ACC112 (cell line): Measurements from ENCODE around the gene LRRN4CL.
"Not testable (repeated sequence)": the region's sequence is repeated elsewhere in the genome, so short reads cannot be mapped to it uniquely, and the experiment has no call there.

Source experiments
- H2AFZ ChIP-seq: fragments of 200-600 bp; sonication (generic); one replicate; pipeline ENCODE4 v1.6.0; 2017; ENCODE audit warnings: antibody characterized with exemption, low read length; ENCODE audit not compliant: unreplicated experiment
- H3K27ac ChIP-seq: fragments of 200-600 bp; sonication (generic); 2 replicates; pipeline ENCODE4 v1.5.1; 2014; ENCODE audit warnings: low read depth, mild to moderate bottlenecking, antibody characterized with exemption, low read length, moderate library complexity
- H3K27me3 ChIP-seq: fragments of 200-600 bp; sonication (generic); 2 replicates; pipeline ENCODE4 v1.6.1; 2014; ENCODE audit warnings: mild to moderate bottlenecking, antibody characterized with exemption, low read length, moderate library complexity, mixed read lengths; ENCODE audit not compliant: insufficient read depth
- H3K36me3 ChIP-seq: fragments of 200-600 bp; sonication (generic); 2 replicates; pipeline ENCODE4 v1.6.1; 2016; ENCODE audit warnings: mild to moderate bottlenecking, antibody characterized with exemption, low read length, moderate library complexity, mixed read lengths; ENCODE audit not compliant: insufficient read depth
- H3K4me1 ChIP-seq: fragments of 200-600 bp; sonication (generic); one replicate; pipeline ENCODE4 v1.6.1; 2016; ENCODE audit warnings: low read length, mixed read lengths; ENCODE audit not compliant: insufficient read depth, unreplicated experiment, control insufficient read depth
- H3K4me3 ChIP-seq: fragments of 200-600 bp; sonication (generic); 2 replicates; pipeline ENCODE4 v1.5.1; 2014; ENCODE audit warnings: mild to moderate bottlenecking, low read depth, low read length
- H3K79me2 ChIP-seq: fragments of 200-600 bp; sonication (generic); one replicate; pipeline ENCODE4 v1.6.0; 2016; ENCODE audit warnings: low read length; ENCODE audit not compliant: control insufficient read depth, unreplicated experiment, insufficient read depth

The LRRN4CL gene

DNA sequence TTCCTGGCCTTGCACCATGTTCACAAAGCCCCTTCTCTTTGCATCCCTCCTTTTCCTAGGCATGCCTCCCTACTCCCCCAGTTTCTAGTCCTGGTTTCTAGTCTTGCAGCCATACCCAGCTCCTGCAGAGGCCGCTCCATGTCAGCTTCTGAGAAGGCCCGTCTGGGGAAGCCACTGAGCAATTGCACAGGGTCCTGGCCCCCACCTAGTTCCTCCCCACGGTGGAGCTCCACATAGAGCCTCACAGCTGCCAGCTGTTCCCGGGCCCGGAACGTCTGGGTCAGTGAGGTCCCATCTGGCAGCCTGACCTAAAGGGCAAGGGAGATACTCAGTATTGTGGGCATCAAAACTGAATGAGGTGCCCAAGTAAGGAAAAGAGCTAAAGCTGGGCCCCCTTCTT, 12.6 kb downstream of the LRRN4CL start:
- Histone ChIP-seq H2AFZ (no peak overlapping the region), H3K27ac (no peak overlapping the region), H3K27me3 (no peaks in the 10 kb centered on the region), H3K36me3 (no peaks in the 10 kb centered on the region), H3K4me3 (no peak overlapping the region), H3K79me2 (peaks cover 28% of the 10 kb centered on the region), H3K4me1 (peaks cover 29% of the 10 kb centered on the region)

DNA sequence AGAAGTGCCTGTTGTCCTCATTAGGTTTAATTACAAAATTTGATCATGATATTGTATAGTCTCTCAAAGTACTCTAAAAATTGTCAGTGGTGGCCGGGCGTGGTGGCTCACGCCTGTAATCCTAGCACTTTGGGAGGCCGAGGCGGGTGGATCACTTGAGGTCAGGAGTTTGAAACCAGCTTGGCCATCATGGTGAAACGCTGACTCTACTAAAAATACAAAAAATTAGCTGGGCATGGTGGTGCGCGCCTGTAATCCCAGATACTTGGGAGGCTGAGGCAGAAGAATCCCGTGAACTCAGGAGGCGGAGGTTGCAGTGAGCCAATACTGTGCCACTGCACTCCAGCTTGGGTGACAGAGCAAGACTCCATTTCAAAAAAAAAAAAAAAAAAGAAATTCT, 13.9 kb downstream of the LRRN4CL start:
- H3K79me2 ChIP-seq = peaks cover 28% of the 10 kb centered on the region
- not testable (repeated sequence) for H3K27ac ChIP-seq, H2AFZ ChIP-seq, H3K36me3 ChIP-seq, H3K27me3 ChIP-seq, H3K4me3 ChIP-seq
- peaks cover 22% of the 10 kb centered on the region for H3K4me1 ChIP-seq

DNA sequence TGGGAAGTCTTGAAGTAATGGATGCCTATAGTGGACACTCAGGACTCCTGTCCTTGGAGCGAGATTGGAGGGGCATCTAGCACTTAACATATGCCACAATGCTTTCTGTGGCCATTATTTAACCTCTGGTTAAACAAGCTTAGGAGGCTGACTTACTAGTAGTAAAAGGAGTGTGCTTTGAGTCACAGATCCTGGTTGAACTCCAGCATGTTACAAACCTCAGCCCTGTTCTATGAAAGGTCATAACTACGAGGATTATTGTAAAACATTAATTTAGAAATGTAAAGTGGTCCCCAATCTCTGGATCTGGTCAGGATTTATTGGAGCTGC, 16.2 kb downstream of the LRRN4CL start:
- no peaks in the 10 kb centered on the region for H3K27me3 ChIP-seq
- peak overlapping the region; percentile 34 for H3K27ac ChIP-seq
- H3K4me3 ChIP-seq = peak overlapping the region; percentile 84; the same call in 1 of the 2 replicates
- no peak overlapping the region for H2AFZ ChIP-seq
- H3K79me2 ChIP-seq = peaks cover 21% of the 10 kb centered on the region
- H3K4me1 ChIP-seq = peaks cover 31% of the 10 kb centered on the region
- no peaks in the 10 kb centered on the region for H3K36me3 ChIP-seq

DNA sequence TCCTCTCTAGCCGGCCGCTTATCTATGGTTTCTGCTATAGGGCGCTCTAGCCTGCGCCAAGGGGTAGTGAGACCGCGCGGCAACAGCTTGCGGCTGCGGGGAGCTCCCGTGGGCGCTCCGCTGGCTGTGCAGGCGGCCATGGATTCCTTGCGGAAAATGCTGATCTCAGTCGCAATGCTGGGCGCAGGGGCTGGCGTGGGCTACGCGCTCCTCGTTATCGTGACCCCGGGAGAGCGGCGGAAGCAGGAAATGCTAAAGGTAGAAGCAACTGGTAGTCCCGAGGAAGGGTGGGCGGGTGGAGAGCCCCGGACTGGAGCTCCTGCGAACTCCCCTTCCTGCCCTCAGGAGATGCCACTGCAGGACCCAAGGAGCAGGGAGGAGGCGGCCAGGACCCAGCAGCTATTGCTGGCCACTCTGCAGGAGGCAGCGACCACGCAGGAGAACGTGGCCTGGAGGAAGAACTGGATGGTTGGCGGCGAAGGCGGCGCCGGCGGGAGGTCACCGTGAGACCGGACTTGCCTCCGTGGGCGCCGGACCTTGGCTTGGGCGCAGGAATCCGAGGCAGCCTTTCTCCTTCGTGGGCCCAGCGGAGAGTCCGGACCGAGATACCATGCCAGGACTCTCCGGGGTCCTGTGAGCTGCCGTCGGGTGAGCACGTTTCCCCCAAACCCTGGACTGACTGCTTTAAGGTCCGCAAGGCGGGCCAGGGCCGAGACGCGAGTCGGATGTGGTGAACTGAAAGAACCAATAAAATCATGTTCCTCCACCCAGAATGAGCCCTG, 17.5 kb downstream of the LRRN4CL start, which contains the start of the genes LBHD1 and UQCC3:
LBHD1 (minus strand) TSS at position 660 of the 782 bp plus-strand sequence. CDS start 2,236 bp downstream, outside the sequence.
UQCC3 (plus strand) TSS at position 66 of the 782 bp plus-strand sequence; CDS start at position 139, 73 bp downstream.
- H3K27me3 ChIP-seq = no peaks in the 10 kb centered on the region
- peak within 1 kb of the TSS; percentile 73 for H3K27ac ChIP-seq
- H3K36me3 ChIP-seq = peaks cover 8% of the 10 kb centered on the region; the same call in 1 of the 2 replicates
- peak within 1 kb of the TSS; percentile 73 for H2AFZ ChIP-seq
- H3K4me1 ChIP-seq = peaks cover 29% of the 10 kb centered on the region
- H3K79me2 ChIP-seq = peaks cover 28% of the 10 kb centered on the region
- H3K4me3 ChIP-seq = peak within 1 kb of the TSS; percentile 84

DNA sequence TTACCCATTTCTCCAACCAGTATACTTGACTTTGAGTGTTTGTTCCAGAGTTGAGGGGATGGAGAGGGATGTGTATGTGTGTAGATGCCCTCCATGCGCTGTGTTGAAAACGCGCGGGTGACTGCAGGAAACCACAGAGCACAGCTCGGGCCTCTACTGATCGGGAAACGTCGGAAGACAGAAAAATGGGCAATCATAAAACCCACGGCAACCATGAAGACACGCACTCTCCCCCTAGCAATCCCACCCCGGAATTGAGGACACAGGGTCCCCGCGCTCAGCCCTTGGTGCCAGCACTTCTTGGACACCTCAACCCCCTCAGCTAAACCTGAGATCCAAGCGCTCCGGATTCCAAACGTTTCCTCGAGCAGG, 18.1 kb downstream of the LRRN4CL start:
- H2AFZ ChIP-seq = peak overlapping the region; percentile 73
- peaks cover 35% of the 10 kb centered on the region for H3K4me1 ChIP-seq
- no peaks in the 10 kb centered on the region for H3K27me3 ChIP-seq
- H3K4me3 ChIP-seq = peak overlapping the region; percentile 84
- peaks cover 34% of the 10 kb centered on the region for H3K79me2 ChIP-seq
- peak overlapping the region; percentile 73 for H3K27ac ChIP-seq
- H3K36me3 ChIP-seq = peaks cover 12% of the 10 kb centered on the region; the same call in 1 of the 2 replicates

DNA sequence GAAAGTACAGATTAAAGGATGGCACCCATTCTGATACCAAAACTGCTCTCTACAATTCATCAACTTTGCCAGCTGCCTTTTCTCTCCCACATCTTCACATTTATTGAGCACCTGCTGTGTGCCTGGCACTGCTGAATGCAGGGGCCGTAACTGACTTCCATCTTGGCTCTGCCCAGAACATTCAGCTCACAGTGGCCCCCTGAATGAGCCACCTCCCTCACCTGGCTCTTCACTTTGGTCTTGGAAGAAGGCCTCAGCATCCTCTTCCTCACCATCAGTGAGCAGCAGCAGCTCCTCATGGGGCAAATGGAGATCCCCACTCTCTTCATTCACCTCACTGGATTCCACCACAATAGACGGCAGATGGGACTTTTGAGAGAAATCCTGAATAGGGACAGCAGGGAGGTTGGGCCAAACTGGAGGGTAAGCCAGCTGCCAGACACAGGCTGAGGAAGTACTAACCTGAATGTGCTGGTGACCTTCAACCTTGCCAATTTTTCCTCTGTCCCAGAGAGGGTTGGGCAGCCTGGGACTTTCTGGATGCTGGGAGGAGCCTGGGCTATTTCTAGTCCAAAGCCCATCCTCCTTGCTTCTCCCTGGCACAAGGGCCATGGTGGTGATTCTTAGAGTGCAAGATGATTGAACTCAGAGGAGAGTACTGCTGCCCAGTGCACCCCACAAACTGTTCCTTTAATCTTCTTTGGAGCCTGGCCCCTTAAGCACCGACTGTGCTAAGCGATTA, 19.7 kb downstream of the LRRN4CL start:
- Histone ChIP-seq H3K4me1 (peaks cover 36% of the 10 kb centered on the region), H3K4me3 (peak overlapping the region; percentile 11; the same call in 1 of the 2 replicates), H2AFZ (no peak overlapping the region), H3K27ac (peak overlapping the region; percentile 19), H3K79me2 (peaks cover 47% of the 10 kb centered on the region), H3K27me3 (no peaks in the 10 kb centered on the region), H3K36me3 (peaks cover 12% of the 10 kb centered on the region; the same call in 1 of the 2 replicates)

DNA sequence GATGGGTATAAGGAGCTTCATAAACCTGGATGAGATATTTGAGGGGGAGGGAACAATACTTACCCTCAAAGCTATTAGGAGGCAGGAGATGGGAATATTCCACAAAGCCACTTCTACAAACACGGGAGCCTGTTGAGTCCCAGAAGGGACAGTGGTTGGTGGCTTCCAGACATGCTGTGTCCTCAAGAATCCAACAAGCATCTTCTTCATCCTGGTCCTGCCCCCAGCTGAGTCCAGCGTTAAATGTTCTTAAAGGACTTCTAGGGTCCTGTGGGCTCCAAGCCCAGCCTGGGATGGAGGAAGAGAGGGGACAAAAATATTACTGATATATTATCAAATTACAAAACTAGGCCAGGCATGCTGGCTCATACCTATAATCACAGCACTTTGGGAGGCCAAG, 21.9 kb downstream of the LRRN4CL start:
- Histone ChIP-seq H3K27me3 (no peaks in the 10 kb centered on the region), H3K36me3 (peaks cover 15% of the 10 kb centered on the region; the same call in 1 of the 2 replicates), H2AFZ (no peak overlapping the region), H3K79me2 (peaks cover 45% of the 10 kb centered on the region), H3K4me1 (peaks cover 28% of the 10 kb centered on the region), H3K27ac (0 out of 2 replicates have a peak overlapping the region, but pooled peaks have one; percentile 10), H3K4me3 (peak overlapping the region; percentile 99)

DNA sequence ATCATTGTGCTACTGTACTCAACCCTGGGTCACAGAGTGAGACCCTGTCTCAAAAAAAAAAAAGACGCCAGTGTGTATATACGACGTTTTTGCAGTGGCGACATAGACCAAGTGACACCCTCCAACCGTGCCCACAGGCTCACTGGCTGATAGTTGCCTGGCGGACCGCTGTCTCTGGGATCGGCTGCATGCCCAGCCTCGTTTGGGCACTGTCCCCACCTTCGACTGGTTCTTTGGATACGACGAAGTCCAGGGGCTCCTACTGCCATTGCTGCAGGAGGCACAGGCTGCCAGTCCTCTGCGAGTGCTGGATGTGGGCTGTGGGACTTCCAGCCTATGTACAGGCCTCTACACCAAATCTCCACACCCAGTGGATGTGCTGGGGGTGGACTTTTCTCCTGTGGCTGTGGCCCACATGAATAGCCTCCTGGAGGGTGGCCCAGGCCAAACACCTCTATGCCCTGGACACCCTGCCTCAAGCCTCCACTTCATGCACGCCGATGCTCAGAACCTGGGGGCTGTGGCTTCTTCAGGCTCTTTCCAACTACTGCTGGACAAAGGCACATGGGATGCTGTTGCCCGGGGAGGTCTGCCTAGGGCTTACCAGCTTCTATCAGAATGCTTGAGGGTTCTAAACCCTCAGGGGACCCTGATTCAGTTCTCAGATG, 22.9 kb downstream of the LRRN4CL start:
- Histone ChIP-seq H3K36me3 (peaks cover 15% of the 10 kb centered on the region; the same call in 1 of the 2 replicates), H2AFZ (no peak overlapping the region), H3K4me1 (peaks cover 26% of the 10 kb centered on the region), H3K27ac (peak overlapping the region; percentile 62; the same call in 1 of the 2 replicates), H3K79me2 (peaks cover 37% of the 10 kb centered on the region), H3K4me3 (peak overlapping the region; percentile 99), H3K27me3 (no peaks in the 10 kb centered on the region)

DNA sequence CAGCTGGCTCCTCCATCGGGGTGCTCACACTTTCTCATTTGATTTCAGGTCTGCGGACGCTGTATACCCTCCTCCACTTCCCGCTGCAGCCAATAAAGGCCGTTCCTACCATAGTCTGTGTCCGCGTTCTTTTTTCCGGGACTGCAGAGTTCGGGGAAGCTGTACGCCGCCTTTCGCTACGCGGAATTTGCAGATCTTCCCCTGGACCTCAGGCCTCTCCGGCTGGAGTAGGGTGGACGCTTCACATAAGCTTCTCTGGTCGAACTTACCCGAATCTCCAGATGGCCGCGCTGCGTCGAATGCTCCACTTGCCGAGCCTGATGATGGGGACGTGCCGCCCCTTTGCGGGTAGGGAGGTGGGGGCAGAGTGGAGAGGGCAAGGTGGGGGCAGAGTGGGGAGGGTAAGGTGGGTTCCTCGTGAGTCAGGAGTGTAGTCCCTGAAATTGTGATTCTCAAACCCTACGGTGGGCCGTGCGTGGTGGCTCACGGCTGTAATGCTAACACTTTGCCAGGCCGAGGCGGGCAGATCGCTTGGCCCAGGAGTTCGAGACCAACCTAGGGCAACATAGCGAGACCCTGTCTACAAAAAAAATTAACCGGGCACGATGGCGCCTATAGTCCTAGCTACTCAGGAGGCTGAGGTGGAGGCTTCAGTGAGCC, 23.6 kb downstream of the LRRN4CL start:
- H3K4me3 ChIP-seq = peak overlapping the region; percentile 99
- peak overlapping the region; percentile 62 for H3K27ac ChIP-seq
- peaks cover 26% of the 10 kb centered on the region for H3K4me1 ChIP-seq
- H3K36me3 ChIP-seq = peaks cover 15% of the 10 kb centered on the region; the same call in 1 of the 2 replicates
- peaks cover 37% of the 10 kb centered on the region for H3K79me2 ChIP-seq
- no peaks in the 10 kb centered on the region for H3K27me3 ChIP-seq
- H2AFZ ChIP-seq = no peak overlapping the region

DNA sequence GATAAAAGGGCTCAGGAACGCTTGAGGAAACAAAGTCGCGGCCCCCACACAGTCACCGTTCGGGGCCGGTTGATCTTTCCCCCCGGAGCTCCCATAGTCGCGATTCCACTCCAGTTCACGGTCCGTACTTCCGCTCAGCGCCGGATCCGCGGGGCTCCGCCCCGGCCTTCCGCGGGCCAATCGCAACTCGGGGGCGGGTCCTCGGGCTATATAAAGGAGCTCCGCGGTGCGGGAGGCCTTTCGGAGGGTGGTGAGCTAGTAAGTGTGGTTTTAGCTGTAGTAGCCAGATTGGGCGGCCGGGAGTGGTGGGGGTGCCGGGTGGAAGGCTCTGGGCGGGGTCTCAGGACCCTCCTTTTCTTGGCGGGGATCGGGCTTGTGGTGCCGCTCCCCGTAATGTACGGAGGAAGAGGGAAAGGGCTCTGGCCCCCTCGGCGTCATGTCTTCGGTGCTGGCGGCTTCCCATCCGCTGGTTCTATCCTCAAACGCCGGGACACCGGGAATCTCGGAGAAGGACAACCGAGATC, 24.2 kb downstream of the LRRN4CL start, which contains the start of the genes C11orf98 and CSKMT:
C11orf98 (minus strand) TSS at position 136 of the 524 bp plus-strand sequence; CDS start at position 95, 41 bp downstream.
CSKMT (plus strand) TSS at position 238 of the 524 bp plus-strand sequence. CDS start 568 bp downstream, outside the sequence.
- H3K4me3 ChIP-seq = peak within 1 kb of the TSS; percentile 99
- peaks cover 37% of the 10 kb centered on the region for H3K79me2 ChIP-seq
- H3K36me3 ChIP-seq = peaks cover 15% of the 10 kb centered on the region; the same call in 1 of the 2 replicates
- peak within 1 kb of the TSS; percentile 83 for H2AFZ ChIP-seq
- H3K27ac ChIP-seq = peak within 1 kb of the TSS; percentile 62
- peaks cover 25% of the 10 kb centered on the region for H3K4me1 ChIP-seq
- H3K27me3 ChIP-seq = no peaks in the 10 kb centered on the region
